GM23338 (cell line): ENCODE results near the gene LSM14B. TPM values are rescaled to one million over a fixed set of nuclear protein-coding genes. Genes with fewer than 3 reads are reported as not detected.

Source experiments
- ATAC-seq: fragments of 200-7000 bp; cut with Tn5 transposase; 3 replicates; pipeline ENCODE4 v1.9.1; 2020
- DNase-seq: peaks from one replicate; pipeline ENCODE4 v3.0.0-alpha.2; 2015; ENCODE audit warnings: low spot score
- H2AFZ ChIP-seq: fragments of 200-600 bp; sonication (generic); 2 replicates; pipeline ENCODE4 v1.8.0; 2016; ENCODE audit warnings: antibody characterized with exemption, mild to moderate bottlenecking, moderate library complexity
- H3F3A ChIP-seq: fragments of 200-600 bp; sonication (generic); replicated peaks from 2 replicates; pipeline ENCODE4 v1.8.0; 2017; ENCODE audit warnings: antibody characterized with exemption, mixed run types, low read depth
- H3K27ac ChIP-seq: fragments of 200-600 bp; sonication (generic); 2 replicates; pipeline ENCODE4 v1.6.1; 2016; ENCODE audit warnings: low read depth
- H3K27me3 ChIP-seq: fragments of 200-600 bp; sonication (generic); 2 replicates; pipeline ENCODE4 v1.8.0; 2016; ENCODE audit warnings: mild to moderate bottlenecking, mixed run types, moderate library complexity; ENCODE audit not compliant: insufficient read depth
- H3K36me3 ChIP-seq: fragments of 200-600 bp; sonication (generic); 2 replicates; pipeline ENCODE4 v1.8.0; 2016; ENCODE audit warnings: mild to moderate bottlenecking; ENCODE audit not compliant: insufficient read depth
- H3K4me1 ChIP-seq: fragments of 200-600 bp; sonication (generic); 2 replicates; pipeline ENCODE4 v1.8.0; 2016; ENCODE audit warnings: mild to moderate bottlenecking, moderate library complexity; ENCODE audit not compliant: insufficient read depth
- H3K4me2 ChIP-seq: fragments of 200-600 bp; sonication (generic); 2 replicates; pipeline ENCODE4 v1.7.1; 2017; ENCODE audit warnings: mixed run types
- H3K4me3 ChIP-seq: fragments of 200-600 bp; sonication (generic); 2 replicates; pipeline ENCODE4 v1.6.1; 2016; ENCODE audit warnings: mixed run types
- H3K79me2 ChIP-seq: fragments of 200-600 bp; sonication (generic); replicated peaks from 2 replicates; pipeline ENCODE4 v1.8.0; 2017; ENCODE audit warnings: mild to moderate bottlenecking; ENCODE audit not compliant: insufficient read depth
- H3K9me2 ChIP-seq: fragments of 200-600 bp; sonication (generic); 2 replicates; pipeline ENCODE4 v1.8.0; 2017; ENCODE audit not compliant: insufficient read depth
- H4K20me1 ChIP-seq: fragments of 200-600 bp; sonication (generic); replicated peaks from 2 replicates; pipeline ENCODE4 v1.8.0; 2017; ENCODE audit warnings: mild to moderate bottlenecking; ENCODE audit not compliant: insufficient read depth
- H3K27ac Mint-ChIP-seq: 2 replicates; pipeline ENCODE4 v1.8.0; 2020; ENCODE audit warnings: inconsistent platforms, mild to moderate bottlenecking, moderate library complexity, mixed read lengths
- H3K27me3 Mint-ChIP-seq: 3 replicates; pipeline ENCODE4 v1.8.0; 2022; ENCODE audit warnings: low read depth, mild to moderate bottlenecking, moderate library complexity, mixed read lengths, inconsistent platforms; ENCODE audit not compliant: insufficient read depth, poor library complexity
- H3K36me3 Mint-ChIP-seq: 3 replicates; pipeline ENCODE4 v1.8.0; 2021; ENCODE audit warnings: low read depth, mild to moderate bottlenecking, inconsistent platforms, moderate library complexity, mixed read lengths
- H3K4me1 Mint-ChIP-seq: 3 replicates; pipeline ENCODE4 v1.8.0; 2020; ENCODE audit warnings: mild to moderate bottlenecking, inconsistent platforms, mixed read lengths
- H3K4me3 Mint-ChIP-seq: 3 replicates; pipeline ENCODE4 v1.8.0; 2021; ENCODE audit warnings: moderate library complexity, mild to moderate bottlenecking, inconsistent platforms, mixed read lengths
- H3K9me3 Mint-ChIP-seq: 3 replicates; pipeline ENCODE4 v1.8.0; 2020; ENCODE audit warnings: moderate library complexity, mild to moderate bottlenecking, inconsistent platforms, mixed read lengths
- EZH2 ChIP-seq: fragments of 200-600 bp; sonication (generic); IDR thresholded peaks from one replicate; pipeline ENCODE4 v1.8.0; 2017; ENCODE audit warnings: antibody characterized with exemption, mild to moderate bottlenecking, low read depth; ENCODE audit not compliant: unreplicated experiment
- EZH2phosphoT487 ChIP-seq: fragments of 200-600 bp; sonication (generic); IDR thresholded peaks from one replicate; pipeline ENCODE4 v1.8.1; 2018; ENCODE audit warnings: antibody characterized with exemption; ENCODE audit not compliant: unreplicated experiment
- JUNB ChIP-seq: IDR thresholded peaks from one replicate; pipeline ENCODE4 v1.6.1; 2016; ENCODE audit warnings: antibody characterized with exemption; ENCODE audit not compliant: unreplicated experiment
- POLR2AphosphoS5 ChIP-seq: IDR thresholded peaks from 2 replicates; pipeline ENCODE4 v1.6.1; 2016; ENCODE audit warnings: antibody characterized with exemption, low read depth
- STAT1 ChIP-seq: IDR thresholded peaks from one replicate; pipeline ENCODE4 v1.6.1; 2016; ENCODE audit warnings: antibody characterized with exemption; ENCODE audit not compliant: unreplicated experiment
- ZNF114 ChIP-seq: fragments of 250-450 bp; sonication (Bioruptor Pico); IDR thresholded peaks from 2 replicates; pipeline ENCODE4 v1.5.0; 2020; ENCODE audit warnings: mild to moderate bottlenecking, moderate library complexity
- polyA plus RNA-seq: library from polyadenylated mRNA; unstranded; fragments of >200 nt; fragmentation: Nextera tagmentation; extraction: Ambion mirVana; gene quantifications from 2 replicates; pipeline ENCODE4 v1.2.1, GENCODE V29; 2016
- total RNA-seq: library from RNA; depleted of rRNA; stranded (reverse); fragments of >200 nt; shearing (Covaris generic); gene quantifications from 2 replicates; pipeline ENCODE4 v1.2.3, GENCODE V29; 2014
- TF ChIP-seq, protein P1 (sequence below): IDR thresholded peaks from one replicate; pipeline ENCODE4 v1.6.1; 2018; ENCODE audit warnings: antibody characterized with exemption; ENCODE audit not compliant: unreplicated experiment
- TF ChIP-seq, protein P2 (sequence below): fragments of 250-450 bp; sonication (Bioruptor Pico); IDR thresholded peaks from 2 replicates; pipeline ENCODE4 v1.5.0; 2020; ENCODE audit warnings: mild to moderate bottlenecking, moderate library complexity

Gene LSM14B
- total and polyA plus RNA-seq, 2 experiments from 2014 or later = 9.6 to 55.7 TPM

DNA sequence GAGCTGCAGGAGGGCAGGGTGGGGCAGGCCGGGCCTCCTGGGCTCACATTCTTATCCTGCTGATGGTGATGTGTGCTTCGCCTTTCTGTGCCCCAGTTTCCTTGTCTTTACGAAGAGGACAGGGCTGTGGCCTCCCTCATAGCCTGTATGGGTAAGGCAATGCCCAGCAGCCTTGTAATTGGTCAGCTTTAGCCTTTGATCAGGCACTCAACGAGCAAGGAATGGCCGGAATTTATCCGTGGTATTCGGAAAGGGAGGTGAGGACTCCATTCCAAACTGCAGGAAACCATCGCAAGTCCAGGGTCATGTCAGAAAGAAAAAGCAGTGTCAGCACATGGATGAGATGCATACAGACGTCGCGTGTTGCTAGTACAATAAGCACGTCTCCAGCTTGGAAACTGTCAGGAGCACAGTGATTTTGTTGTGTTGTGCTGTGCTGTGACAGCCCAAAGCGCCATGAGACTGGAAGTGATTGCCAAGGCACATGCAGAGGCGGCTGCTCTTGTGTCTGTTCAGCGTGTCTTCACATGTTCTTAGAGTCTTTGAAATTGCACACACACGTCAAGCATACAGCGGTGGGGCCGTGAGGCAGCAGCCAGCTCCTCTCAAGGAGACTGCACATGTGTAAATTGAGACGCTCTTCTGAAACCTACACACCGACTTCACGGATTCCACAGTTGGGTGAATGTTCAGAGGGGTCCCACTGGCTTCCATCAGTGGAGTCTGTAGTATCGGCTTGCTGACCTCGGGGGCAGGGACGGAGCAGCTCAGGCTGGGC lies 27.4 kb downstream of the LSM14B start (continued):
- TF ChIP-seq, protein P1, sequence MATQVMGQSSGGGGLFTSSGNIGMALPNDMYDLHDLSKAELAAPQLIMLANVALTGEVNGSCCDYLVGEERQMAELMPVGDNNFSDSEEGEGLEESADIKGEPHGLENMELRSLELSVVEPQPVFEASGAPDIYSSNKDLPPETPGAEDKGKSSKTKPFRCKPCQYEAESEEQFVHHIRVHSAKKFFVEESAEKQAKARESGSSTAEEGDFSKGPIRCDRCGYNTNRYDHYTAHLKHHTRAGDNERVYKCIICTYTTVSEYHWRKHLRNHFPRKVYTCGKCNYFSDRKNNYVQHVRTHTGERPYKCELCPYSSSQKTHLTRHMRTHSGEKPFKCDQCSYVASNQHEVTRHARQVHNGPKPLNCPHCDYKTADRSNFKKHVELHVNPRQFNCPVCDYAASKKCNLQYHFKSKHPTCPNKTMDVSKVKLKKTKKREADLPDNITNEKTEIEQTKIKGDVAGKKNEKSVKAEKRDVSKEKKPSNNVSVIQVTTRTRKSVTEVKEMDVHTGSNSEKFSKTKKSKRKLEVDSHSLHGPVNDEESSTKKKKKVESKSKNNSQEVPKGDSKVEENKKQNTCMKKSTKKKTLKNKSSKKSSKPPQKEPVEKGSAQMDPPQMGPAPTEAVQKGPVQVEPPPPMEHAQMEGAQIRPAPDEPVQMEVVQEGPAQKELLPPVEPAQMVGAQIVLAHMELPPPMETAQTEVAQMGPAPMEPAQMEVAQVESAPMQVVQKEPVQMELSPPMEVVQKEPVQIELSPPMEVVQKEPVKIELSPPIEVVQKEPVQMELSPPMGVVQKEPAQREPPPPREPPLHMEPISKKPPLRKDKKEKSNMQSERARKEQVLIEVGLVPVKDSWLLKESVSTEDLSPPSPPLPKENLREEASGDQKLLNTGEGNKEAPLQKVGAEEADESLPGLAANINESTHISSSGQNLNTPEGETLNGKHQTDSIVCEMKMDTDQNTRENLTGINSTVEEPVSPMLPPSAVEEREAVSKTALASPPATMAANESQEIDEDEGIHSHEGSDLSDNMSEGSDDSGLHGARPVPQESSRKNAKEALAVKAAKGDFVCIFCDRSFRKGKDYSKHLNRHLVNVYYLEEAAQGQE = no peak
- TF ChIP-seq ZNF114 (CRISPR knock-in tag) = no peak
- TF ChIP-seq JUNB = no peak
- no peak for TF ChIP-seq POLR2AphosphoS5
- no peak for TF ChIP-seq EZH2
- TF ChIP-seq EZH2phosphoT487 = no peak

DNA sequence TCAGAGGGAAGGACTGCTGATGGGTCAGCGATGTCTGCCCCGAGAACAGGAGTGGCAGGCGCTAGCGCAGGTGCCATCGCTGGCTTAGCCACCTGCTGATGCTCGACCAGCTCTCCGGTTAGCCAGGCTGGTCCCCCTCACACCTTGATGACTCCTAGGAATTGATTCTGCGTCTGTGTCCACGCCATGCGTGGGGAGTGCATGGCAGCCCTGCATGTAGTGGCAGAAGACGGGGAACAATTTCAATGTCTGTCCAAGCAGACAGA lies 28.0 kb downstream of the LSM14B start:
- peaks cover 7% of the 10 kb centered on the region; the same call in 2 of the 3 replicates for H3K9me3 Mint-ChIP-seq
- no peaks in the 10 kb centered on the region; the same call in 1 of the 2 replicates for H3K36me3 ChIP-seq
- no peaks in the 10 kb centered on the region for H3K27me3 ChIP-seq
- no peak overlapping the region for H3K27ac Mint-ChIP-seq
- H3K27me3 Mint-ChIP-seq = peaks cover 23% of the 10 kb centered on the region
- no peaks in the 10 kb centered on the region for H3K9me2 ChIP-seq
- no peak for TF ChIP-seq POLR2AphosphoS5
- no peak for TF ChIP-seq STAT1
- TF ChIP-seq, protein P1 = no peak
- TF ChIP-seq, protein P2, sequence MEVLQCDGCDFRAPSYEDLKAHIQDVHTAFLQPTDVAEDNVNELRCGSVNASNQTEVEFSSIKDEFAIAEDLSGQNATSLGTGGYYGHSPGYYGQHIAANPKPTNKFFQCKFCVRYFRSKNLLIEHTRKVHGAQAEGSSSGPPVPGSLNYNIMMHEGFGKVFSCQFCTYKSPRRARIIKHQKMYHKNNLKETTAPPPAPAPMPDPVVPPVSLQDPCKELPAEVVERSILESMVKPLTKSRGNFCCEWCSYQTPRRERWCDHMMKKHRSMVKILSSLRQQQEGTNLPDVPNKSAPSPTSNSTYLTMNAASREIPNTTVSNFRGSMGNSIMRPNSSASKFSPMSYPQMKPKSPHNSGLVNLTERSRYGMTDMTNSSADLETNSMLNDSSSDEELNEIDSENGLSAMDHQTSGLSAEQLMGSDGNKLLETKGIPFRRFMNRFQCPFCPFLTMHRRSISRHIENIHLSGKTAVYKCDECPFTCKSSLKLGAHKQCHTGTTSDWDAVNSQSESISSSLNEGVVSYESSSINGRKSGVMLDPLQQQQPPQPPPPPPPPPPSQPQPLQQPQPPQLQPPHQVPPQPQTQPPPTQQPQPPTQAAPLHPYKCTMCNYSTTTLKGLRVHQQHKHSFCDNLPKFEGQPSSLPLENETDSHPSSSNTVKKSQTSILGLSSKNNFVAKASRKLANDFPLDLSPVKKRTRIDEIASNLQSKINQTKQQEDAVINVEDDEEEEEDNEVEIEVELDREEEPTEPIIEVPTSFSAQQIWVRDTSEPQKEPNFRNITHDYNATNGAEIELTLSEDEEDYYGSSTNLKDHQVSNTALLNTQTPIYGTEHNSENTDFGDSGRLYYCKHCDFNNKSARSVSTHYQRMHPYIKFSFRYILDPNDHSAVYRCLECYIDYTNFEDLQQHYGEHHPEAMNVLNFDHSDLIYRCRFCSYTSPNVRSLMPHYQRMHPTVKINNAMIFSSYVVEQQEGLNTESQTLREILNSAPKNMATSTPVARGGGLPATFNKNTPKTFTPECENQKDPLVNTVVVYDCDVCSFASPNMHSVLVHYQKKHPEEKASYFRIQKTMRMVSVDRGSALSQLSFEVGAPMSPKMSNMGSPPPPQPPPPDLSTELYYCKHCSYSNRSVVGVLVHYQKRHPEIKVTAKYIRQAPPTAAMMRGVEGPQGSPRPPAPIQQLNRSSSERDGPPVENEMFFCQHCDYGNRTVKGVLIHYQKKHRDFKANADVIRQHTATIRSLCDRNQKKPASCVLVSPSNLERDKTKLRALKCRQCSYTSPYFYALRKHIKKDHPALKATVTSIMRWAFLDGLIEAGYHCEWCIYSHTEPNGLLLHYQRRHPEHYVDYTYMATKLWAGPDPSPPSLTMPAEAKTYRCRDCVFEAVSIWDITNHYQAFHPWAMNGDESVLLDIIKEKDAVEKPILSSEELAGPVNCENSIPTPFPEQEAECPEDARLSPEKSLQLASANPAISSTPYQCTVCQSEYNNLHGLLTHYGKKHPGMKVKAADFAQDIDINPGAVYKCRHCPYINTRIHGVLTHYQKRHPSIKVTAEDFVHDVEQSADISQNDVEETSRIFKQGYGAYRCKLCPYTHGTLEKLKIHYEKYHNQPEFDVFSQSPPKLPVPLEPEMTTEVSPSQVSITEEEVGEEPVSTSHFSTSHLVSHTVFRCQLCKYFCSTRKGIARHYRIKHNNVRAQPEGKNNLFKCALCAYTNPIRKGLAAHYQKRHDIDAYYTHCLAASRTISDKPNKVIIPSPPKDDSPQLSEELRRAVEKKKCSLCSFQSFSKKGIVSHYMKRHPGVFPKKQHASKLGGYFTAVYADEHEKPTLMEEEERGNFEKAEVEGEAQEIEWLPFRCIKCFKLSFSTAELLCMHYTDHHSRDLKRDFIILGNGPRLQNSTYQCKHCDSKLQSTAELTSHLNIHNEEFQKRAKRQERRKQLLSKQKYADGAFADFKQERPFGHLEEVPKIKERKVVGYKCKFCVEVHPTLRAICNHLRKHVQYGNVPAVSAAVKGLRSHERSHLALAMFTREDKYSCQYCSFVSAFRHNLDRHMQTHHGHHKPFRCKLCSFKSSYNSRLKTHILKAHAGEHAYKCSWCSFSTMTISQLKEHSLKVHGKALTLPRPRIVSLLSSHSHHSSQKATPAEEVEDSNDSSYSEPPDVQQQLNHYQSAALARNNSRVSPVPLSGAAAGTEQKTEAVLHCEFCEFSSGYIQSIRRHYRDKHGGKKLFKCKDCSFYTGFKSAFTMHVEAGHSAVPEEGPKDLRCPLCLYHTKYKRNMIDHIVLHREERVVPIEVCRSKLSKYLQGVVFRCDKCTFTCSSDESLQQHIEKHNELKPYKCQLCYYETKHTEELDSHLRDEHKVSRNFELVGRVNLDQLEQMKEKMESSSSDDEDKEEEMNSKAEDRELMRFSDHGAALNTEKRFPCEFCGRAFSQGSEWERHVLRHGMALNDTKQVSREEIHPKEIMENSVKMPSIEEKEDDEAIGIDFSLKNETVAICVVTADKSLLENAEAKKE (CRISPR knock-in tag) = no peak
- no peak overlapping the region for H2AFZ ChIP-seq
- H3K4me1 ChIP-seq = peaks cover 14% of the 10 kb centered on the region
- peaks cover 49% of the 10 kb centered on the region for H3K36me3 Mint-ChIP-seq
- H3K79me2 ChIP-seq = peaks cover 96% of the 10 kb centered on the region
- no peak overlapping the region for H3K4me2 ChIP-seq
- H3K4me3 Mint-ChIP-seq = peak overlapping the region; percentile 27; the same call in 1 of the 3 replicates
- 0 out of 2 replicates have a peak overlapping the region, but pooled peaks have one; percentile 3 for H3K27ac ChIP-seq
- DNase-seq (no peak), ATAC-seq (no peak)
- H4K20me1 ChIP-seq = peaks cover 35% of the 10 kb centered on the region
- peaks cover 55% of the 10 kb centered on the region for H3K4me1 Mint-ChIP-seq
- H3K4me3 ChIP-seq = no peak overlapping the region
- H3F3A ChIP-seq = 0 out of 2 replicates have a peak, but pooled peaks cover 7% of the 10 kb centered on the region
